TTC549 (cell line): ENCODE data around the gene PKDCC.
"Not testable (repeated sequence)": the region's sequence is repeated elsewhere in the genome, so short reads cannot be mapped to it uniquely, and the experiment has no call there.

Experiments
- FAIRE-seq: peaks from 2 replicates; lab custom pipeline; 2012; peaks lifted over from hg19 to GRCh38; lab: Jason Lieb, UNC

PKDCC gene

GRCh38 chr2:42065753-42066152, 17.9 kb downstream of the PKDCC start:
- not testable (repeated sequence) for FAIRE-seq

DNA sequence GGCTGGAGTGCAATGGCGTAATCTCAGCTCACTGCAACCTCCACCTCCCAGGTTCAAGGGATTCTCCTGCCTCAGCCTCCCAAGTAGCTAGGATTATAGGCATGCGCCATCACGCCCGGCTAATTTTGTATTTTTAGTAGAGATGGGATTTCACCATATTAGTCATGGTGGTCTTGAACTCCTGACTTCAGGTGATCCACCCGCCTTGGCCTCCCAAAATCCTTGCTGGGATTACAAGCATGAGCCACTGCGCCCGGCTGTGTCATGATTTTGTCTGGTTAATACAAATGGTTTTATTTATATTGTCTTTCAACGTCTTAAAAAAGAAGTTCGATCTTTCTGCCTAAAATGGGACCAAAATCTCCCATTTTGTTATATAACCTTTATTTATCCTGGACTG, 19.2 kb downstream of the PKDCC start:
- FAIRE-seq: not testable (repeated sequence)

- FAIRE-seq: no peak
Measured at GRCh38 chr2:42067521-42067920, 19.7 kb downstream of the PKDCC start.

DNA sequence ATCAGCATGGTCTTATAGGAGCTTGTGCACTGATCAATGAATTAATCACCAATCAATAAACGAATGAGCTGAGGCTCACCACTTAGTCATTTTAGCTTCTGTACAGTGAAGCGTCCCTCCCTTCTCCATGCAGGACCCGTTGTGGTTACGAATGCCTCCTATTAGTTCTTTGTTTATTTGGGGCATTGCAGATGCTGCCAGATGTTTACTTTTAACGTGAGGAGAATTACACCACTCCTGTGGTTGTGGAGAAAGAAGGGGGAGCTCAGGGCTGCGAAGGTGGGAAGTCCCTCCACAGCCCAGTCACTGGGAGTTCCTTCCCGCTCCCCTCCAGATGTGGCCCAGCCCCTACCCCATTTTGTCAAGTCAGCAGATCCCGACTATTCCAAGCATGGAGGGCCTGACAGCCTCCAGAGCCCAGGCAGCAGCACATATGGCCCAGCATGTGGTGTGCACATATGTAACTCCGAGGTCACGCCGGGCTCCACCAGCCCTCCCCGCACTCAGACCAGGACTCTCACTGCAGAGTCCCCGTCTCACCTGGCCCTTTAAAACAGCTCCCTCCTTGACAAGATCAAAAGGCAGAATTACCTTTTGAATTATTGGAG, 20.9 kb downstream of the PKDCC start:
- no peak for FAIRE-seq

DNA sequence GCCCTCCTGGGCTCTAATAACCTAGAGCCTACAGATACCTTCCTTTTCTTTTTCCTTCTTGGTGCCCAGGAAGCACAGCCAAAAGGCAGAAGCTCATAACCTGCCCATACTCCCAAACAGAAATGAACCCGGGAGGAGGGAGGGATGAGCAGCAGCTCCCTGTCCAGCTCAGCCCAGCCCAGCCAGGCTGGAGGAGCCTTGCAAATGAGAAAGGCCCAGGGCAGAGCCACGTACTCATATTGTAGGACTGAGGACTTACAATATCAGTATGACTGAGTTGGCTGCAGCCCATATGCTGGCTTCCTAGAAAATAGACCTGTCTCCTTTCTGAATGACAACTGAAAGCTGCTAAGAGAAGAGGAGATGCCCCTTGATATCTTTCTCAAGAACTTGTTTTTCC, 21.7 kb downstream of the PKDCC start:
- FAIRE-seq: no peak

DNA sequence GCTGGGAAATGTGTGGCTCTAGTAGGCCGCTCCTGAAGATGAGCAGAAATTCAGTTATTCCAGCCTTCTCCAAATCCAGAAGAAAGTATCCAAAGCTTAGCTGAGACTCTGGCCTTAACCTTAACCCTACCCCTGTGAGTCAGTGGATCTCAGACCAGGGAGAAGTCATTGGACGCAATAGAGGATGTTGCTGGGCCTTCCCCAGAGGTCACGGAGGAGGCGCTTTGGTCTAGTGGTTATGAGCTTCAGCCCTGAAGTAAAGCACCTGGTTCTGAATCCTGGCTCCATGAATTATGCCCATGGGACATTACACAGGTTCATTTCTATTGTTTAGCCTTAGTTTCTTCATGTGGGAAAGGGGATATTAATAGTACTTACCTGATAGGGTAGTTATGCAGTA, 24.0 kb downstream of the PKDCC start:
- no peak for FAIRE-seq

- no peak for FAIRE-seq
Measured at GRCh38 chr2:42072349-42073118, 24.7 kb downstream of the PKDCC start.

GRCh38 chr2:42073739-42074503, 26.1 kb downstream of the PKDCC start:
- FAIRE-seq: no peak

GRCh38 chr2:42074661-42075060, 26.8 kb downstream of the PKDCC start:
- no peak for FAIRE-seq

DNA sequence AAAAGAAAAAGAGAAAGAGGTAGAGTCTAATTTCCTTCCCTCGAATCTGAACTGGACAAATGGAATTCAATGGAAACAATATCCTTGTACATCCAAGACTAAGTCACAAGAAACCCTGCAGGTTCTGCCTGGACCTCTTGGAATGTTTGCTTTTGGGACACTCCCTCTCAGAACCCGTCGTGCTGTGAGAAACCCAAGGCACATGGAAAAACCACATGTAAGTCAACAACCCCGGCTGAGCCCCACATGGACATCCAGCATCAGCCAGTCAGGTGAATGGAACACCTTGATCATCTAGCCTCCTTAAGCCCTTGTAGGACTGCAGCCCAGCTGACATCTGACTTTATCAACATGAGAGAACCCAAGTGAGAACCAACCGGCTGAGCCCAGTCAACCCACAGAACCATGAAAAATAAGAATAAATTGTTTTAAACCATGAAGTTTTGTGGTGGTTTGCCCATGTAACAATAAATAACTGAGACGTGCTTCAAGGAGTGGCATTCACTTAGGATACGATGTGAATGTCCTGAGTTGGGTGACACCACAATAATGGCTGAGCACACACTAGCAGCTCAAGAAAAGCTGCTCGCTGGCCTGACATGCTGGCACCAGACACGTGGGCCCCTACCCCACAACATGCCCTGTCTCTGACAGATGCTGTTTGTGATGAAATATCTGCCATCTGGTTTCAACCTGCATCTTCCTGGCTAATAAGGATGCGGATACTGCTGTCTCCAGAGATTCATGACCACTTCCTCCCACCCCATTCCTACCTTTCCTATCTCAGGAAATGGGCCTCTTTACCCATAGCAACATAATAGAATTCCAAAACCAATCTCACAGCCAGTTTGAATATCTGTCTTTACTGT, 28.8 kb downstream of the PKDCC start:
- FAIRE-seq: no peak

GRCh38 chr2:42077343-42077742, 29.5 kb downstream of the PKDCC start:
- no peak for FAIRE-seq

- no peak for FAIRE-seq
Measured at GRCh38 chr2:42079737-42080287, 32.0 kb downstream of the PKDCC start.

DNA sequence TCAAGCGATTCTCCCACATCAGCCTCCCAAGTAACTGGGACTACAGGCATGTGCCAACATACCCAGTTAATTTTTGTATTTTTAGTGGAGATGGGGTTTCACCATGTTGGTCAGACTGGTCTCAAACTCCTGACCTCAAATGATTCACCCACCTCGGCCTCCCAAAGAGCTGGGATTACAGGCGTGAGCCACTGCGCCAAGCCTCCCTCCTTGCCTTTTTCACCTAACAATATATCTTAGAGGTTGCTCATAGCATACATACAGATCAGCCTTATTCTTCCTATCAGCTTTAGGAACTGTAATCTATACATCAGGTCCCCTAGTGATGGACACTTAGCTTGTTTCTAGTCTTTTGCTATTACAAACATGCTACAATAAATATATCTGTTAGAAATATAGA, 33.3 kb downstream of the PKDCC start:
- FAIRE-seq: not testable (repeated sequence)

DNA sequence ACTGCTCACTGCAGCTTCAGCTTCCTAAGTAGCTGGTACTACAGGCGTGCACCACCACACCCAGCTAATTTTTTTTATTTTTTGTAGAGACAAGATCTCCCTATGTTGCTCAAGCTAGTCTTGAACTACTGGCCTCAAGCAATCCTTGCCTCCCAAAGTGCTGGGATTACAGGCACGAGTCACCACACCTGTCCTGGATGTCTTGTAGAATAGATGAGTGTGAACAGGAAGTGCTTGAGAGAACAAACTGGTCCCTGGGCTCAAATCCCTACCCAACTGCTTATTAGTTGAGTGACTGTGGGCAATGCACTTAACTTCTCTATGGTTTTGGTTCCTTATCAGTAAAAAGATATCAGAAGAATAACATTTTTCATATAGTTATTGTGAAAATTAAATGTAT, 34.2 kb downstream of the PKDCC start:
- no peak for FAIRE-seq

- FAIRE-seq: peak; percentile 7
Measured at GRCh38 chr2:42084231-42084671, 36.4 kb downstream of the PKDCC start.

GRCh38 chr2:42085070-42085469, 37.2 kb downstream of the PKDCC start:
- not testable (repeated sequence) for FAIRE-seq

DNA sequence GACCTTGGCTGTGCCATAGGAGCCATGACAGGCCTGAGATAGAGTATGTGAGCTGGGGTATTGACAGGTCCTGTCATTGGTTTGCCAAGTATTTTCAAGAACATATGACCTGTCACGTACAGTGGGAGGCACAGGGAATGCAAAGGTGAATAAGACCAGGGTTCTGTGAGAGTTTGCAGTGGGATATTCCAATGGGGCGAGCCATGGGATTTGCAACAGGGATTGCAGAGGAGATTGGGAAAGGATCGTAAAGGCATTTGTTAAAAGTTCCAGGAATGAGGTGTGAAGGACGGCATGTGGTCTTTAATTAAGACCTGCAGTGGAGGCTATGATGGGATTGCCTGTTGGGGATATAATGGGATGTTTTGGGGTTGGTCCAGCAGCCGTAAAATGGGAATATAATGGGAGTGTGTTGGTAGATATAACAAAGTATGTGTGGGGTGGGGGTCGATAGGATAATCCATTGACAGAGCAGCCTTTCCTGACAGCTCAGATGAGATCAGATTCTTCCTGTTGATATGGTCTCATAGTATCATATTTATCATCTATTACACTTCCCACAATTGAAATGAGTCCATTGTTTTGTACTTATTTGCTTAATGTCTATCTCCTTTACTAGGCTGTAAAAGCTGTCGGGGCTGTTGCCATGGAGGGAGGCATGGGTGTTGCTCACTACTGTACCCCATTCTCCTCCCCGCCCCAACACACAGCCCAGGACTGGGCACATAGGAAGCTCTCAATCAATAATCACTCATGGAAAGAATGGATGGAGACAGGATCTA, 38.1 kb downstream of the PKDCC start:
- FAIRE-seq: peak; percentile 40

GRCh38 chr2:42086500-42086953, 38.7 kb downstream of the PKDCC start:
- FAIRE-seq: peak; percentile 95

DNA sequence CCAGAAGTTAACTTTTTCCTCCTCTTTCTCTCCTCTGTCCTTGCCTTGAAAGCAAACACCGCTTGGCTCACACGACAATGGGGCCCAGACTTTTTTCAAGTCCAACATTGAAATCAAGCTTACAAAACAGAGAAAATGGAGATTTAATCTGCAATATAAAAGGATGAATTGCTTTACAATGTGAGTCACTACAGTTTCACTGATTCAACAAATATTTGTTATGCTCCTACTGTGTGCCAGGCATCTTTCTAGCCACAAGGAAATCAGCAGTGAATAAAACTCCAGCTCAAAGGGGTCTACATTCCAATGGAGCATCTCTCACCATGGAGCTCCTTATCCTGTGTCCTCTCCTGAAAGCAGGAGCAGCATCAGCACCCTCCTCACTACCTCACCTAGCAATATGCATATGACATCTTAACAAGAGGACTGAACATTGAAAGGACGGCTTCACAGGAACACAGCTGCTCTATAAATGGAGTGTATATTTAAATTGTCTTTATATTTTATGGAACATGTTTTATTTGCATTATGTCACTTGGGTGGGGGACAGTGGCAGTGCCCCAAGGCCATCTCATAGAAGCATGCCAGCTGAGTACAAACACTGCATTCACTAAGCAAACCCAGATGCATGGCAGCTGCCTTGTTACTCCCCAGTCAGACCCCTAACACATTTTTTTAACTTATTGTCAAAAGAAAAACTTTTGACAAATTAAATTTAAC, 39.5 kb downstream of the PKDCC start:
- no peak for FAIRE-seq

- no peak for FAIRE-seq
Measured at GRCh38 chr2:42087857-42088195, 40.0 kb downstream of the PKDCC start.
